ENCODE data around the gene GLRA3. TPM values are rescaled to one million over a fixed set of nuclear protein-coding genes. Genes with fewer than 3 reads are reported as not detected.

The GLRA3 gene
- total and polyA plus RNA-seq, 2 of the 8 experiments (the other 6 are each of a cell fraction or from before 2014, with no cell fraction given) = 0.02 TPM; not detected in 1

DNA sequence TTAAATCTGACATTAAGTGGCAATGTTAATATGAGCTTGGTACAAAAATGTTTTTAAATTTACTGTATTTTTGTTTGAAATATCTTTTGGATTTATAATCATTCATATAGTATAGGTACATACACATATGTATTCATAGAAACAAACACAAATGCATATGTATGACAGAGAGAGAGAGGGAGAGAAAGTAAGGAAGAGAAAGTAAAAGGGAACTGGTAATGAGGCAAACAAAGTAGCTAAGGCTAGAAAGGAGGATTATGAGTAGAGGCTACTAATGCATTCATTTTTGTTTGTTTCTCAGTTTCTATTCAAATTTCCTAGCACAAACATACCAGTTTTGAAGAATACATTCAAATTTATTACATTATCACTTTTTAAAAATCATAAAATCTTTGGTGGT lies 132.4 kb downstream of the GLRA3 start (continued):
- TF ChIP-seq, protein P1, sequence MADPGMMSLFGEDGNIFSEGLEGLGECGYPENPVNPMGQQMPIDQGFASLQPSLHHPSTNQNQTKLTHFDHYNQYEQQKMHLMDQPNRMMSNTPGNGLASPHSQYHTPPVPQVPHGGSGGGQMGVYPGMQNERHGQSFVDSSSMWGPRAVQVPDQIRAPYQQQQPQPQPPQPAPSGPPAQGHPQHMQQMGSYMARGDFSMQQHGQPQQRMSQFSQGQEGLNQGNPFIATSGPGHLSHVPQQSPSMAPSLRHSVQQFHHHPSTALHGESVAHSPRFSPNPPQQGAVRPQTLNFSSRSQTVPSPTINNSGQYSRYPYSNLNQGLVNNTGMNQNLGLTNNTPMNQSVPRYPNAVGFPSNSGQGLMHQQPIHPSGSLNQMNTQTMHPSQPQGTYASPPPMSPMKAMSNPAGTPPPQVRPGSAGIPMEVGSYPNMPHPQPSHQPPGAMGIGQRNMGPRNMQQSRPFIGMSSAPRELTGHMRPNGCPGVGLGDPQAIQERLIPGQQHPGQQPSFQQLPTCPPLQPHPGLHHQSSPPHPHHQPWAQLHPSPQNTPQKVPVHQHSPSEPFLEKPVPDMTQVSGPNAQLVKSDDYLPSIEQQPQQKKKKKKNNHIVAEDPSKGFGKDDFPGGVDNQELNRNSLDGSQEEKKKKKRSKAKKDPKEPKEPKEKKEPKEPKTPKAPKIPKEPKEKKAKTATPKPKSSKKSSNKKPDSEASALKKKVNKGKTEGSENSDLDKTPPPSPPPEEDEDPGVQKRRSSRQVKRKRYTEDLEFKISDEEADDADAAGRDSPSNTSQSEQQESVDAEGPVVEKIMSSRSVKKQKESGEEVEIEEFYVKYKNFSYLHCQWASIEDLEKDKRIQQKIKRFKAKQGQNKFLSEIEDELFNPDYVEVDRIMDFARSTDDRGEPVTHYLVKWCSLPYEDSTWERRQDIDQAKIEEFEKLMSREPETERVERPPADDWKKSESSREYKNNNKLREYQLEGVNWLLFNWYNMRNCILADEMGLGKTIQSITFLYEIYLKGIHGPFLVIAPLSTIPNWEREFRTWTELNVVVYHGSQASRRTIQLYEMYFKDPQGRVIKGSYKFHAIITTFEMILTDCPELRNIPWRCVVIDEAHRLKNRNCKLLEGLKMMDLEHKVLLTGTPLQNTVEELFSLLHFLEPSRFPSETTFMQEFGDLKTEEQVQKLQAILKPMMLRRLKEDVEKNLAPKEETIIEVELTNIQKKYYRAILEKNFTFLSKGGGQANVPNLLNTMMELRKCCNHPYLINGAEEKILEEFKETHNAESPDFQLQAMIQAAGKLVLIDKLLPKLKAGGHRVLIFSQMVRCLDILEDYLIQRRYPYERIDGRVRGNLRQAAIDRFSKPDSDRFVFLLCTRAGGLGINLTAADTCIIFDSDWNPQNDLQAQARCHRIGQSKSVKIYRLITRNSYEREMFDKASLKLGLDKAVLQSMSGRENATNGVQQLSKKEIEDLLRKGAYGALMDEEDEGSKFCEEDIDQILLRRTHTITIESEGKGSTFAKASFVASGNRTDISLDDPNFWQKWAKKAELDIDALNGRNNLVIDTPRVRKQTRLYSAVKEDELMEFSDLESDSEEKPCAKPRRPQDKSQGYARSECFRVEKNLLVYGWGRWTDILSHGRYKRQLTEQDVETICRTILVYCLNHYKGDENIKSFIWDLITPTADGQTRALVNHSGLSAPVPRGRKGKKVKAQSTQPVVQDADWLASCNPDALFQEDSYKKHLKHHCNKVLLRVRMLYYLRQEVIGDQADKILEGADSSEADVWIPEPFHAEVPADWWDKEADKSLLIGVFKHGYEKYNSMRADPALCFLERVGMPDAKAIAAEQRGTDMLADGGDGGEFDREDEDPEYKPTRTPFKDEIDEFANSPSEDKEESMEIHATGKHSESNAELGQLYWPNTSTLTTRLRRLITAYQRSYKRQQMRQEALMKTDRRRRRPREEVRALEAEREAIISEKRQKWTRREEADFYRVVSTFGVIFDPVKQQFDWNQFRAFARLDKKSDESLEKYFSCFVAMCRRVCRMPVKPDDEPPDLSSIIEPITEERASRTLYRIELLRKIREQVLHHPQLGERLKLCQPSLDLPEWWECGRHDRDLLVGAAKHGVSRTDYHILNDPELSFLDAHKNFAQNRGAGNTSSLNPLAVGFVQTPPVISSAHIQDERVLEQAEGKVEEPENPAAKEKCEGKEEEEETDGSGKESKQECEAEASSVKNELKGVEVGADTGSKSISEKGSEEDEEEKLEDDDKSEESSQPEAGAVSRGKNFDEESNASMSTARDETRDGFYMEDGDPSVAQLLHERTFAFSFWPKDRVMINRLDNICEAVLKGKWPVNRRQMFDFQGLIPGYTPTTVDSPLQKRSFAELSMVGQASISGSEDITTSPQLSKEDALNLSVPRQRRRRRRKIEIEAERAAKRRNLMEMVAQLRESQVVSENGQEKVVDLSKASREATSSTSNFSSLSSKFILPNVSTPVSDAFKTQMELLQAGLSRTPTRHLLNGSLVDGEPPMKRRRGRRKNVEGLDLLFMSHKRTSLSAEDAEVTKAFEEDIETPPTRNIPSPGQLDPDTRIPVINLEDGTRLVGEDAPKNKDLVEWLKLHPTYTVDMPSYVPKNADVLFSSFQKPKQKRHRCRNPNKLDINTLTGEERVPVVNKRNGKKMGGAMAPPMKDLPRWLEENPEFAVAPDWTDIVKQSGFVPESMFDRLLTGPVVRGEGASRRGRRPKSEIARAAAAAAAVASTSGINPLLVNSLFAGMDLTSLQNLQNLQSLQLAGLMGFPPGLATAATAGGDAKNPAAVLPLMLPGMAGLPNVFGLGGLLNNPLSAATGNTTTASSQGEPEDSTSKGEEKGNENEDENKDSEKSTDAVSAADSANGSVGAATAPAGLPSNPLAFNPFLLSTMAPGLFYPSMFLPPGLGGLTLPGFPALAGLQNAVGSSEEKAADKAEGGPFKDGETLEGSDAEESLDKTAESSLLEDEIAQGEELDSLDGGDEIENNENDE (IDR thresholded peaks at IDR 0.05; ENCODE audit: insufficient replicate concordance, low read length) = no peak
- TF ChIP-seq CHD1 (IDR thresholded peaks at IDR 0.05; ENCODE audit: low read depth, low read length) = no peak
- no peak for TF ChIP-seq TAF7 (optimal IDR thresholded peaks at IDR 0.05; ENCODE audit: borderline replicate concordance, low read depth, low read length)
- TF ChIP-seq SIRT6 (IDR thresholded peaks at IDR 0.05; ENCODE audit: low read length) = no peak
- TF ChIP-seq SIN3A (conservative IDR thresholded peaks at IDR 0.05 in 1 of 2, IDR thresholded peaks at IDR 0.05 in 1 of 2; ENCODE audit: low read depth in 1 of 2, low read length in 2 of 2) = no peak
- TF ChIP-seq SAP30 (IDR thresholded peaks at IDR 0.05; ENCODE audit: insufficient read depth, insufficient replicate concordance, low read length) = no peak
- TF ChIP-seq FOSL1 (IDR thresholded peaks at IDR 0.05; ENCODE audit: insufficient read depth, low read depth, low read length) = no peak
- no peak for TF ChIP-seq SP4 (IDR thresholded peaks at IDR 0.05; ENCODE audit: low read length)

All from H1 (cell line).